Neural crest cell (in vitro differentiated cells): ENCODE data around the gene TAAR9. TPM values are rescaled to one million over a fixed set of nuclear protein-coding genes. Genes with fewer than 3 reads are reported as not detected.

Source experiments
- DNase-seq: peaks from one replicate; pipeline ENCODE4 v3.0.0; 2021; ENCODE audit warnings: low read depth, mixed read lengths, low spot score
- H3K27ac Mint-ChIP-seq: one replicate; pipeline ENCODE4 v1.8.0; 2021; ENCODE audit warnings: mild to moderate bottlenecking, mixed read lengths; ENCODE audit not compliant: unreplicated experiment
- H3K27me3 Mint-ChIP-seq: 2 replicates; pipeline ENCODE4 v1.8.0; 2021; ENCODE audit warnings: low read depth, mild to moderate bottlenecking, mixed read lengths
- H3K36me3 Mint-ChIP-seq: 2 replicates; pipeline ENCODE4 v1.8.0; 2021; ENCODE audit warnings: low read depth, mild to moderate bottlenecking, mixed read lengths
- H3K4me1 Mint-ChIP-seq: 2 replicates; pipeline ENCODE4 v1.8.0; 2021; ENCODE audit warnings: mixed read lengths
- H3K4me3 Mint-ChIP-seq: one replicate; pipeline ENCODE4 v1.8.0; 2021; ENCODE audit warnings: mild to moderate bottlenecking, mixed read lengths
- H3K9me3 Mint-ChIP-seq: 2 replicates; pipeline ENCODE4 v1.8.0; 2021; ENCODE audit warnings: mixed read lengths
- total RNA-seq: library from RNA; stranded (reverse); gene quantifications from 2 replicates; pipeline ENCODE4 v1.2.1, GENCODE V29; 2021
- TF ChIP-seq, protein P1 (sequence below): fragments of 200-600 bp; sonication (generic); conservative IDR thresholded peaks from 2 replicates; pipeline ENCODE4 v1.5.0; 2021; ENCODE audit warnings: antibody characterized with exemption, mild to moderate bottlenecking

The TAAR9 gene
- total RNA-seq, 1 donor from 2014 or later = not detected

DNA sequence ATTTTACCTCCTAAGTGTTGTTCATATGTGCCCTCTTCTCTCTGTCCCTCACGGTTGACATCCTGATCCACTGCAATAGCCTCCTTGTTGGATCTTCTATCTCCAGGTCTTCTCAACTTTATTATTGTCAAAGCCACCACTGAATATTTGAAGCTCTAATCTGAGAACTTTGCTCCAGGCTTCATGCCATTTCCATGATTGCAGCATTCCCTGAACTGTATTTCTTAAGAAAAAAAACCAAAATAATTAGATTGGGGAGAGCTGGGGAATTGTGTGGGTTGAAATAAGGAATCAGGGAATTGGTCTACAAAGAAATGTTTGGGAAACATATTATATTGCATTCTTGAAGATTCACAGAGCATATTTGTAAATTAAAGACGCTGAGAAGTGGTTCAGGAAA lies 22.7 kb upstream of the TAAR9 start:
- DNase-seq = no peak
- Mint-ChIP-seq H3K9me3 (no peaks in the 10 kb centered on the region), H3K27me3 (peaks cover 31% of the 10 kb centered on the region), H3K4me1 (peaks cover 28% of the 10 kb centered on the region), H3K36me3 (no peaks in the 10 kb centered on the region), H3K4me3 (peak overlapping the region; percentile 12), H3K27ac (no peak overlapping the region)
- TF ChIP-seq, protein P1, sequence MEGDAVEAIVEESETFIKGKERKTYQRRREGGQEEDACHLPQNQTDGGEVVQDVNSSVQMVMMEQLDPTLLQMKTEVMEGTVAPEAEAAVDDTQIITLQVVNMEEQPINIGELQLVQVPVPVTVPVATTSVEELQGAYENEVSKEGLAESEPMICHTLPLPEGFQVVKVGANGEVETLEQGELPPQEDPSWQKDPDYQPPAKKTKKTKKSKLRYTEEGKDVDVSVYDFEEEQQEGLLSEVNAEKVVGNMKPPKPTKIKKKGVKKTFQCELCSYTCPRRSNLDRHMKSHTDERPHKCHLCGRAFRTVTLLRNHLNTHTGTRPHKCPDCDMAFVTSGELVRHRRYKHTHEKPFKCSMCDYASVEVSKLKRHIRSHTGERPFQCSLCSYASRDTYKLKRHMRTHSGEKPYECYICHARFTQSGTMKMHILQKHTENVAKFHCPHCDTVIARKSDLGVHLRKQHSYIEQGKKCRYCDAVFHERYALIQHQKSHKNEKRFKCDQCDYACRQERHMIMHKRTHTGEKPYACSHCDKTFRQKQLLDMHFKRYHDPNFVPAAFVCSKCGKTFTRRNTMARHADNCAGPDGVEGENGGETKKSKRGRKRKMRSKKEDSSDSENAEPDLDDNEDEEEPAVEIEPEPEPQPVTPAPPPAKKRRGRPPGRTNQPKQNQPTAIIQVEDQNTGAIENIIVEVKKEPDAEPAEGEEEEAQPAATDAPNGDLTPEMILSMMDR = no peak

DNA sequence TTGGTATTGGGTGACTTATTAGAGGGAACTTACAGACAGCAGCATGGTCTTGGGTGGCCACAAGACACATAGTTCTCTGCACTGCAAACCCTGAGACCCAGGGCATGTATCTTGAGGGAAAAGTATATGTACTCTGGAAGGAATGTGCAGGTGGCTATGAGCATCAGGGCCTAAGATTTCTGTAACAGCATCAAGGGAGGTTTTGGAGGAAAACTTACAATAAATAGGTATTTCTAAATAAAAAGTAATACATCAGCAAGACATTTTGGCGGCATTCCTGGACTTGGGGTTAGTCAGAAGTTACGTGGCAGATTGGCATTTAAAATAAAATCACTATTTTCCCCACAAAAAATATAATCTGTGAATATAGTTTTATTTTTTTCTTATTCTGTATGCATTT lies 17.1 kb upstream of the TAAR9 start:
- H3K4me1 Mint-ChIP-seq = peaks cover under 1% of the 10 kb centered on the region
- H3K9me3 Mint-ChIP-seq = peaks cover 5% of the 10 kb centered on the region
- no peak overlapping the region for H3K4me3 Mint-ChIP-seq

DNA sequence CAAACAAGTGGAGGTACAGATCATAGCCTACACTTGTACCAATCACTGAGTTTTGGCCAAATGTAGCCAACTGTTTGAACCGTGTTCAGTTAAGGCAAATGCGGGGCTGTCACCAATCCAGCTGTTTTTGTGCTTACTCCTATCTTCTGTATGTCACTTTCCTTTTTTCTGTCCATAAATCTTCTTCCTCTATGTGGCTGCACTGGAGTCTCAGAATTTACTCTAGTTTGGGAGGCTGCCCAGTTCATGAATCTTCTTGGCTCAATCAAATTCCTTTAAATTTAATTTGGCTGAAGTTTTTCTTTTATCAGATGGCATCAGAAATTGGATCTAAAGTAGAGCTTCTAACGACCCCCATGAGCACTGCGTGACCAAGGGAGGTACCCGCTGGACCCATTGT lies 13.4 kb upstream of the TAAR9 start:
- TF ChIP-seq, protein P1 = no peak
- Mint-ChIP-seq H3K27me3 (peaks cover 2% of the 10 kb centered on the region), H3K4me3 (no peak overlapping the region), H3K9me3 (peaks cover 5% of the 10 kb centered on the region), H3K27ac (no peak overlapping the region), H3K36me3 (no peaks in the 10 kb centered on the region), H3K4me1 (peaks cover 6% of the 10 kb centered on the region)
- no peak for DNase-seq

More for the DNA sequence above, 17.1 kb upstream of the TAAR9 start:
- H3K27ac Mint-ChIP-seq = no peak overlapping the region
- DNase-seq = no peak
- no peaks in the 10 kb centered on the region for H3K36me3 Mint-ChIP-seq
- TF ChIP-seq, protein P1 = no peak
- peaks cover 14% of the 10 kb centered on the region for H3K27me3 Mint-ChIP-seq

DNA sequence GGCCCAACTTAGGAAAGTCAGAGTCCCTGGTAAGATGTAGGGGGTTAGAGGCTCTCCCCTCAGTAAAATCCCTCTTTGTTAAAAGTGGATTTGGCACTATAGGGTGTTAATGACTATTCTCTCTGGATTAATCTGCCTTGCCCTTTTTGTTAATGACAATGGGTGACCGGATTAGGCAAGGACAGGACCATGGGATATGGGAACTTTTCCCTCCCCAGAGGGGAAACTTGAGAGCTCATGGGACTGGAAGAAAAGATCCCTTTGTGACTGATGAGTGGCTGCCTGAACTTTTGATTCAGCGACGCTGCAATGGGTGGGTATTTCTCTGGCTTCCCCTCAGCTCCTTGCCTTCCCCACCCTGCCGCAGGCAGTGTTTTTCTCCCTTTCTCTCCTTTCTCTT lies 12.2 kb upstream of the TAAR9 start:
- Mint-ChIP-seq H3K27ac (no peak overlapping the region), H3K27me3 (peaks cover 5% of the 10 kb centered on the region), H3K9me3 (peaks cover 5% of the 10 kb centered on the region), H3K4me1 (peaks cover 9% of the 10 kb centered on the region), H3K4me3 (no peak overlapping the region), H3K36me3 (no peaks in the 10 kb centered on the region)
- TF ChIP-seq, protein P1 = no peak
- DNase-seq = no peak

DNA sequence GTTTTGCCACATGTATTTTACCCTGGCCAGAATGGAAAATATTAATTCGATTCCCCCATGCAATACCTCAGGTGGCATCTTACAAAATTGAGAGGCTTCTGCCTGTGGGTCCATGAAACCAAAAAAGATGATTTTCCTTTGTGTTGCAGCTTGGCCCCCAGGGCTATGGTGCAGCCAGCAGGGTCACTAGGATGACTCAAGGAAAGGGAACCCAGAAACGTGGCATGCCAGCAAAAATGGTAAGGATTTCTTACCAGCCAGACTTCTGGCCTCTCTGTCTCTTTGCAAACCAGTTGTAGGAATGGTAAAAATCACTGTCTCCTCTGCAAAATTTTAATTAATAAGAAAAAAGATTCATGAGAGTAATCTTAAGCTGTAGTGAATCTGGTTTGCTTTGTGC lies 11.6 kb upstream of the TAAR9 start:
- no peak overlapping the region for H3K4me3 Mint-ChIP-seq

More for the DNA sequence above, 11.6 kb upstream of the TAAR9 start:
- peaks cover 5% of the 10 kb centered on the region for H3K27me3 Mint-ChIP-seq
- H3K4me1 Mint-ChIP-seq = peaks cover 9% of the 10 kb centered on the region
- no peak overlapping the region for H3K27ac Mint-ChIP-seq
- DNase-seq = no peak
- TF ChIP-seq, protein P1 = no peak
- peaks cover 11% of the 10 kb centered on the region for H3K9me3 Mint-ChIP-seq
- H3K36me3 Mint-ChIP-seq = no peaks in the 10 kb centered on the region
